Brain pericyte (primary cell): Measurements from ENCODE around the gene TMEM140.
"Not testable (repeated sequence)": the region's sequence is repeated elsewhere in the genome, so short reads cannot be mapped to it uniquely, and the experiment has no call there.

ENCODE experiments used
- DNase-seq: peaks from one replicate; pipeline ENCODE4 v3.0.0-alpha.2; 2012; ENCODE audit warnings: low read depth, low spot score

TMEM140 gene

GRCh38 chr7:135147899-135148721, at the start of gene TMEM140:
Gene TMEM140 (plus strand): TSS chr7:135148072. CDS start chr7:135164442, 16,370 bp downstream.
- no peak for DNase-seq

- DNase-seq = no peak
Observed at GRCh38 chr7:135098391-135098790, 49.5 kb upstream of the TMEM140 start.

- no peak for DNase-seq
Observed at GRCh38 chr7:135100856-135101255, 47.0 kb upstream of the TMEM140 start.

- no peak for DNase-seq
Observed at GRCh38 chr7:135102372-135102771, 45.5 kb upstream of the TMEM140 start.

- DNase-seq = no peak
Observed at GRCh38 chr7:135109562-135109961, 38.3 kb upstream of the TMEM140 start.

- DNase-seq = no peak
Observed at GRCh38 chr7:135109976-135110375, 37.9 kb upstream of the TMEM140 start.

- no peak for DNase-seq
Observed at GRCh38 chr7:135111379-135111778, 36.5 kb upstream of the TMEM140 start.

GRCh38 chr7:135114622-135115021, 33.2 kb upstream of the TMEM140 start:
- no peak for DNase-seq

- no peak for DNase-seq
Observed at GRCh38 chr7:135117096-135117495, 30.8 kb upstream of the TMEM140 start.

- DNase-seq = no peak
Observed at GRCh38 chr7:135121868-135122267, 26.0 kb upstream of the TMEM140 start.

- DNase-seq = not testable (repeated sequence)
Observed at GRCh38 chr7:135124631-135125030, 23.2 kb upstream of the TMEM140 start.

- no peak for DNase-seq
Observed at GRCh38 chr7:135128931-135129330, 18.9 kb upstream of the TMEM140 start.

- no peak for DNase-seq
Observed at GRCh38 chr7:135129579-135129978, 18.3 kb upstream of the TMEM140 start.

- DNase-seq = no peak
Observed at GRCh38 chr7:135143885-135144668, 3.8 kb upstream of the TMEM140 start.

- DNase-seq = no peak
Observed at GRCh38 chr7:135147341-135147898, 452 bp upstream of the TMEM140 start.

- DNase-seq = no peak
Observed at GRCh38 chr7:135150072-135150782, 2.4 kb downstream of the TMEM140 start.

GRCh38 chr7:135151132-135151531, 3.3 kb downstream of the TMEM140 start:
- no peak for DNase-seq

- no peak for DNase-seq
Observed at GRCh38 chr7:135151533-135151932, 3.7 kb downstream of the TMEM140 start.

GRCh38 chr7:135152442-135152841, 4.6 kb downstream of the TMEM140 start:
- no peak for DNase-seq

GRCh38 chr7:135154734-135155133, 6.9 kb downstream of the TMEM140 start:
- no peak for DNase-seq

GRCh38 chr7:135156290-135156689, 8.4 kb downstream of the TMEM140 start:
- DNase-seq = no peak

- DNase-seq = no peak
Observed at GRCh38 chr7:135158141-135158655, 10.3 kb downstream of the TMEM140 start.
